ENCODE data around the gene TRIM46. TPM values are rescaled to one million over a fixed set of nuclear protein-coding genes. Genes with fewer than 3 reads are reported as not detected.

TRIM46 gene
- total and polyA plus RNA-seq, 9 of the 15 experiments (the other 6 are each of a cell fraction or from before 2014, with no cell fraction given) = 0.05 to 0.60 (median 0.16) TPM; not detected in 3

DNA sequence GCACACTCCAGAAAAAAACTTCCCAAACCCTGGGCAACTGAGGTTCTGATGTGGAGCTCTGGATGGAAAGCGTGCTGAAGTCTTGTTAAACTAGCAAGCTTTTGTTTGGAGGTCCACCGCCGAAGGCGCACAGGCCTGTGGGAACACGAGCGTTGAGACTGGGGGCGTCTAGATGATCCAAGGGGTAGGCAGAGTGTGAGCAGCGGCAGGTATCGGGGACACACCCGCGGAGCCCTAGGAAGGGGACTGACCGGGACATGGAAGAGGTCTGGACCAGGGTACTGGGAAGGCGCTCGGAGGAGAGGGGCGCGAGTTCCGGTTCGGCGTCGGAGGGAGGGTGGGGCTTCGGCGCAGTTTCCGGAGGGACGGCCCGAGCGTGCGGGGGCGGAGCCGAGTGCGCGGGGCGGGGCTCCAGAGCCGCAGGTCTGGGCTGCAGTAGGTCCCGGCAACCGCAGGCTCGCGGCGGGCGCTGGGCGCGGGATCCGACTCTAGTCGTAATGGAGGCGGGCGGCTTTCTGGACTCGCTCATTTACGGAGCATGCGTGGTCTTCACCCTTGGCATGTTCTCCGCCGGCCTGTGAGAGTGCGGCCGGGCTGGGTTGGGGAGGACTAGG lies 38.1 kb upstream of the TRIM46 start, which contains the start of gene SLC50A1 (continued):
- TF ChIP-seq POLR2AphosphoS5 (IDR thresholded peaks at IDR 0.05; ENCODE audit: control insufficient read depth, insufficient read depth, low read depth, low read length) = peak; percentile 84
- TF ChIP-seq ZNF445 (CRISPR knock-in tag; IDR thresholded peaks at IDR 0.05; ENCODE audit: low read depth) = no peak
- 0 out of 2 replicates have a peak, but pooled peaks have one; percentile 42 for TF ChIP-seq ARID1B (IDR thresholded peaks at IDR 0.05)
- TF ChIP-seq RFX1 (IDR thresholded peaks at IDR 0.05) = no peak
- TF ChIP-seq, protein P1, sequence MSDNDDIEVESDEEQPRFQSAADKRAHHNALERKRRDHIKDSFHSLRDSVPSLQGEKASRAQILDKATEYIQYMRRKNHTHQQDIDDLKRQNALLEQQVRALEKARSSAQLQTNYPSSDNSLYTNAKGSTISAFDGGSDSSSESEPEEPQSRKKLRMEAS (CRISPR knock-in tag; IDR thresholded peaks at IDR 0.05) = no peak; the same call in none of the 2 replicates
- TF ChIP-seq RBBP5 (IDR thresholded peaks at IDR 0.05; ENCODE audit: borderline replicate concordance, insufficient read depth, low read length, poor library complexity, severe bottlenecking) = peak; percentile 66
- peak; percentile 41; the same call in 1 of the 2 replicates for TF ChIP-seq MYNN (IDR thresholded peaks at IDR 0.05)
- no peak for TF ChIP-seq MYNN (CRISPR knock-in tag; IDR thresholded peaks at IDR 0.05)
- TF ChIP-seq DEAF1 (CRISPR knock-in tag; IDR thresholded peaks at IDR 0.05) = peak; percentile 19; the same call in 1 of the 2 replicates
- 0 out of 2 replicates have a peak, but pooled peaks have one; percentile 29 for TF ChIP-seq SMARCA4 (IDR thresholded peaks at IDR 0.05)
- peak in 1 of 2 experiments; percentile 74; a peak in 1 of 4 replicates for TF ChIP-seq TEAD1 (CRISPR knock-in tag; IDR thresholded peaks at IDR 0.05)
- 0 out of 4 replicates have a peak, but pooled peaks of 1 of the 2 experiments have one; percentile 35 for TF ChIP-seq UBTF (IDR thresholded peaks at IDR 0.05; ENCODE audit: borderline replicate concordance in 1 of 2, low read depth in 2 of 2, low read length in 2 of 2)
- peak; percentile 85 for TF ChIP-seq NFRKB (IDR thresholded peaks at IDR 0.05; ENCODE audit: low read depth)
- TF ChIP-seq ZBED1 (IDR thresholded peaks at IDR 0.05) = 0 out of 2 replicates have a peak, but pooled peaks have one; percentile 13
- TF ChIP-seq CTCFL (IDR thresholded peaks at IDR 0.05; ENCODE audit: borderline replicate concordance, insufficient read depth, low read depth, low read length, poor library complexity, severe bottlenecking) = peak; percentile 18
- TF ChIP-seq EP300 (IDR thresholded peaks at IDR 0.05; ENCODE audit: low read length) = peak; percentile 1; the same call in 1 of the 2 replicates
- peak; percentile 23 for TF ChIP-seq MYC (IDR thresholded peaks at IDR 0.05; ENCODE audit: low read depth, low read length)
- TF ChIP-seq MYC (CRISPR knock-in tag; IDR thresholded peaks at IDR 0.05; ENCODE audit: borderline replicate concordance, low read depth) = 0 out of 2 replicates have a peak, but pooled peaks have one; percentile 32
- 0 out of 2 replicates have a peak, but pooled peaks have one; percentile 16 for TF ChIP-seq NCOA6 (IDR thresholded peaks at IDR 0.05)
- TF ChIP-seq TOE1 (IDR thresholded peaks at IDR 0.05; ENCODE audit: borderline replicate concordance) = 0 out of 2 replicates have a peak, but pooled peaks have one; percentile 47
- TF ChIP-seq TOE1 (CRISPR knock-in tag; IDR thresholded peaks at IDR 0.05; ENCODE audit: borderline replicate concordance, low read depth) = no peak
- peak; percentile 19; the same call in 1 of the 2 replicates for TF ChIP-seq NBN (IDR thresholded peaks at IDR 0.05; ENCODE audit: low read depth)
